Subcutaneous abdominal adipose tissue (tissue), 5 donors: ENCODE results near the gene MPRIP.
A peak's percentile ranks its signal among the peaks of the same experiment; 100 is the strongest.

ENCODE experiments used
- H3K27ac ChIP-seq: one replicate; pipeline ENCODE4 v1.7.0; 2013; ENCODE audit warnings: low read depth, mild to moderate bottlenecking, inconsistent platforms, low read length, moderate library complexity
- H3K27me3 ChIP-seq, 5 donors: one replicate each; pipeline ENCODE4 v1.7.0; 2013; ENCODE audit warnings: low read length in 5 of 5, inconsistent platforms in 1 of 5; ENCODE audit not compliant: control insufficient read depth in 5 of 5, insufficient read depth in 4 of 5
- H3K36me3 ChIP-seq, 5 donors: one replicate each; pipeline ENCODE4 v1.7.0; 2013; ENCODE audit warnings: low read length in 5 of 5; ENCODE audit not compliant: control insufficient read depth in 5 of 5, insufficient read depth in 5 of 5
- H3K4me1 ChIP-seq, 5 donors: one replicate each; pipeline ENCODE4 v1.7.0; 2013; ENCODE audit warnings: low read length in 5 of 5, mild to moderate bottlenecking in 3 of 5, moderate library complexity in 1 of 5; ENCODE audit not compliant: control insufficient read depth in 5 of 5, insufficient read depth in 5 of 5
- H3K4me3 ChIP-seq, 5 donors: one replicate each; pipeline ENCODE4 v1.7.0; 2013; ENCODE audit warnings: low read length in 5 of 5, low read depth in 1 of 5
- H3K9ac ChIP-seq, 5 donors: one replicate each; pipeline ENCODE4 v1.7.0; 2013; ENCODE audit warnings: low read length in 5 of 5, mild to moderate bottlenecking in 4 of 5, moderate library complexity in 3 of 5
- H3K9me3 ChIP-seq, 5 donors: one replicate each; pipeline ENCODE4 v1.7.0; 2013; ENCODE audit warnings: low read length in 5 of 5; ENCODE audit not compliant: control insufficient read depth in 5 of 5
- donor health status: healthy.
- donor health status: healthy.
- donor health status: healthy.
- donor health status: healthy.
- donor health status: healthy.

The MPRIP gene

DNA sequence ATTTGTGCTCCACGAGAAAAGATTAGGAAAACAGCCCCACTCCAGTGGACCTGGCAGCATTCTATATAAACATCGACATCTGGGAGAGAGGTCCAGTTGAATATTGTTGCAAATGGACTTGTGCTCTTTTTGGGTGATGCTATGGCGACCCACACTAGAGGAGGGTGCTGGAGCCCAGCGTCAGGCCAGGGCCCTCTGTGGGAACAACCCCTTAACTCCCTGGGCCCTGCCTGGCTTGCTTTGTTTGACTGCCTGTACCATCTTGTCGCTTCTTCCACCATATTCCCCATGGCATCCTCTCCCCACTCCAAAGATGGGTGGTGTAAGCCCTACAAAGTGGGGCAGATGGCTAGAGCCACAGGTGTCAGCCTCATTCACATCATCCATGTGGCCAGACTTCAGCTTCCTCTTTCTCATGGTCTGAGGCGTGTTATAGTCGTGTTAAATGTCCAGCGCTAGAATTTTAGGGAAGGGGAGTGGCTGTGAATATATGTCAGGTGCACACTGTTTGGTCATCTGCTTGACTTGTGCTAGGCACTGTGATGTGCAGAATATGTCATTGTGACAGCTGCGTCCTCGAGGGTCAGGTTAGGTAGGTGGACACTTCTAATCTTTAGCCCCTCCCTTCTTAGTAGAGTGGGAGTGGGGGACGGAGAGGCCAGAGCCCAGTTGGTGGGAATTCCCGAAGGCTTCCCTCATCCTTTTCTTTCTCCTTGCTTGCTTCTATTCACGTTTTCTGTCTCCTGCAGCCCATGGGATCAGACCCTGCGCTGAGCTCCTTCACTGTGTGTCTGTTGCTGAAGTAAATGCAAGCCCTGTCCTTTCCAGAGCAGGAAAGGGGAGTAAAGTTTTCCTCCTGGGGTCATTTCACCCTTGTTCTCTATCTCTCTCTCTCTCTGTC lies 49.8 kb downstream of the MPRIP start:
- Histone ChIP-seq H3K27me3 (no peaks in the 10 kb centered on the region), H3K36me3 (peaks cover 0 to 33% (median 21%) of the 10 kb centered on the region in 5 donors), H3K4me3 (no peak overlapping the region), H3K27ac (no peak overlapping the region), H3K4me1 (peaks cover 9 to 47% (median 43%) of the 10 kb centered on the region in 5 donors), H3K9ac (no peak overlapping the region), H3K9me3 (no peaks in the 10 kb centered on the region)

DNA sequence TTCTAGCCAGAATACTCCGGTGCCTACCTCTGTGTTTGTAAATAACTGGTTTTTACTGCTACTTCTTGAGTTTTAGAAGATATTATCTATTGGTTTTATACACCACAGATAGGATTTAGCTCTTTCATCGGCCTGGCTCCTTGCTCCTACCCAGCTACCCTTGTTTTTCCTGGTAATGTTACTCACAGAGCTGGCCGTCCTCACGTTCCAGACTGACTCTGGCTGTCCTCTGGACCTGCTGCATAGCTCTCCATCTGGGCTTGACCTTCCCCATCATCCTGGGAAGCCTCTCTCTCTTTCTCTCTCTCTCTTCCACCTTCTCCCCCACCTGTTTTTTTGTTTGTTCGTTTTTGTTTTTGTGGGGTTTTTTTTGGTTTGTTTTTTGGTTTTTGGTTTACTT lies 51.5 kb downstream of the MPRIP start:
- no peaks in the 10 kb centered on the region for H3K27me3 ChIP-seq
- no peaks in the 10 kb centered on the region for H3K9me3 ChIP-seq
- peak overlapping the region; percentile 55 for H3K27ac ChIP-seq
- peaks cover 11 to 64% (median 48%) of the 10 kb centered on the region in 5 donors for H3K4me1 ChIP-seq
- no peak overlapping the region for H3K4me3 ChIP-seq
- peaks cover 0 to 24% (median 13%) of the 10 kb centered on the region in 5 donors for H3K36me3 ChIP-seq
- H3K9ac ChIP-seq: no peak overlapping the region

DNA sequence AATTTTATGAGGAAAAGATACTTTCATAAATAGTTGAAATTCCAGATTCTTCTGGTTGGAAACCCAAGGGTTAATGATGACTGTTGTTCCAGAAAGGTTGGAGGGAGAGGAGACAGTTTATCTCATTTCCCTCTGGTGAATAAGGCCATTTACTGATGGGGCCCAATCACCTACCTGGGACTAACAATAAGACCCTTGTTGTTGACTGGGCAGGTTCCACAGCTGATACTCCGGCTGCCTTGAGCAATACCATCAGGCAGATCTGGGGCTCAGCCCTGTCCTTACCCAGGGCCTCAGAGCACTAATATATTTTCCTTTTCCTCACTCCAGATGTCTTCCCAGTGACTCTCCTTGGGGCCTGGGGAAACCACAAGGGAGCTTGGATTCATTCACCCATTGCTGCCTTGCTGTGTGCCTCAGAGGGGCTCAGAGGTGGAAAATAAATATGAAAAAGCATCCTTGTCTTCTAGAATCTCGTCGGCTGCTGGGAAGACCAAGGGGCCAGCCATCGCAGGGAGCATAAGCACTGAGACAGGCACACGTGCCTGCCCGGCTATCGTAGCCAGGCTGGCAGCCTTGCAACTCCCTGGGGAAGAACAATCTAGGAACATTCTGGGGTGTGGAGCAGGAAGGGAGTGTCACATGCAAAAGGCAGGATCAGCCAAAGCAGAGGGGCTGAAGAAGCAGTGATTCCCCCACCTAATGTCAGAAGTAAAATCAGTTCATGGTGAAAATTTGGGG lies 54.4 kb downstream of the MPRIP start:
- Histone ChIP-seq H3K4me3 (no peak overlapping the region), H3K36me3 (peaks cover 0 to 3% (median 0%) of the 10 kb centered on the region in 5 donors), H3K27ac (no peak overlapping the region), H3K4me1 (peaks cover 11 to 69% (median 51%) of the 10 kb centered on the region in 5 donors), H3K9ac (no peak overlapping the region), H3K27me3 (no peaks in the 10 kb centered on the region), H3K9me3 (no peaks in the 10 kb centered on the region)

DNA sequence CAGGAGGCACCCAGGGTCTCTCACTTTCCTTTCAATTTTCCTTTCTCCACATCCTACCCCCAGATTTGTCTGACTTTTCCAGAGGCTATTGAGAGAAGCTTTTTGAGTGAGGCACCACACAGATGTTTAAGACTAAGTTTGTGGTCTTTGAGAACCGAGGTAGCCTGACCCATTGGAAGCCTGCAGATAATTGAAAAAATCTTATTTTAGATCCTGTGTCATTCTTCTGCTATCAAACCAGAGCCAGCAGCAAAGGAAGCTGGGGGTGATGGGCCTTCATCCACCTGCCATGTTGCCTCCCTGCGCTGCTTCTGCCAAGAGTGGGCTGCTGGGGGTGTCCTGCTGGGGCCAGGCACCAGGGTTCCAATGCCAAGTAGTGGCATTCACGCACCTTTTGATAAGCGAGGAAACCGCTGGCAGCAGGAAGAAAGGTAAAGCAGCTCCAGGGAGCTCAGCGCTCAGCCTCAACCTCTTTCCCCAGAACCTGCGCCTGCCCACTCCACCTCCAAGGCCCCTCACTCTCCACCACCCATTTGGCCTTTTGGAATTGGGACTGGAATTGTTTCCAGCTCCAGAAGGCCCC lies 55.6 kb downstream of the MPRIP start:
- H3K27ac ChIP-seq: peak overlapping the region; percentile 32
- no peaks in the 10 kb centered on the region for H3K9me3 ChIP-seq
- H3K9ac ChIP-seq: peak overlapping the region in 2 of 5 donors; percentile 15 to 53
- H3K4me1 ChIP-seq: peaks cover 13 to 69% (median 53%) of the 10 kb centered on the region in 5 donors
- peaks cover 0 to 8% (median 5%) of the 10 kb centered on the region in 5 donors for H3K36me3 ChIP-seq
- no peaks in the 10 kb centered on the region for H3K27me3 ChIP-seq
- H3K4me3 ChIP-seq: no peak overlapping the region

DNA sequence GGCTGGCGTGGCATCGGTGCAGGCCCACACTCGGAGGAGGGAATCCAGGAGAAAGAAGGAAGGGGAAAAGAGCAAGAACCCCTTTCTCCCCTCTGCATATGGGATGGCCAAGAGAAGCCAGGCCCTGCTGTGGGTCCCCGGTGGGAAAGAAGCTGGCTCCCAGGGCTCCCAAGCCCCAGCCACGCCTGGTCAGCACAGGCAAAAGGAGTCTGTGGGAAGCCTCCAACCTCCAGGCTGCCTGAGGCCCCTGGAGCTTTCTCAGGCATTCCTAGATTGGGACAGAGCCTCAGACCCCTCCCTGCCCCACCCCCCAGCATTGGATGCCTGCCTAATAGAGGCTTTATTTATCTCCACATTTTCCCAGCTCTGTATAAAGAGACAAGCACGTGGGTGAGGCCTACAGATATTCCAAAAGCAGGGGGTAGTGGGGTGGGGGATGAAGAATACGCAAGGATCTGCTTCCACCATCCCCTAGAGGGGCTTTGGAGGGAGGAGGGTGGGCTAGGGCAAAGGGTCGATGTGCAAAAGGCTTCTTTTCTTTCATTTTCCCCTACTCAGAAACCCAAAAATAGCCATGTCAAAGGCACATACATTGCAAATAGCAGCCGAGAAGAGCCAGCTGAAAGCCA lies 56.4 kb downstream of the MPRIP start:
- H3K36me3 ChIP-seq: peaks cover 0 to 8% (median 5%) of the 10 kb centered on the region in 5 donors
- H3K9me3 ChIP-seq: no peaks in the 10 kb centered on the region
- H3K27me3 ChIP-seq: no peaks in the 10 kb centered on the region
- peak overlapping the region in 3 of 5 donors; percentile 2 to 53 (median 15) for H3K9ac ChIP-seq
- H3K4me1 ChIP-seq: peaks cover 13 to 67% (median 45%) of the 10 kb centered on the region in 5 donors
- H3K4me3 ChIP-seq: no peak overlapping the region
- peak overlapping the region; percentile 32 for H3K27ac ChIP-seq

- Histone ChIP-seq H3K9me3 (no peaks in the 10 kb centered on the region), H3K27ac (no peak overlapping the region), H3K9ac (no peak overlapping the region)
These were observed 59.9 kb downstream of the MPRIP start for GRCh38 chr17:17102176-17102575.

DNA sequence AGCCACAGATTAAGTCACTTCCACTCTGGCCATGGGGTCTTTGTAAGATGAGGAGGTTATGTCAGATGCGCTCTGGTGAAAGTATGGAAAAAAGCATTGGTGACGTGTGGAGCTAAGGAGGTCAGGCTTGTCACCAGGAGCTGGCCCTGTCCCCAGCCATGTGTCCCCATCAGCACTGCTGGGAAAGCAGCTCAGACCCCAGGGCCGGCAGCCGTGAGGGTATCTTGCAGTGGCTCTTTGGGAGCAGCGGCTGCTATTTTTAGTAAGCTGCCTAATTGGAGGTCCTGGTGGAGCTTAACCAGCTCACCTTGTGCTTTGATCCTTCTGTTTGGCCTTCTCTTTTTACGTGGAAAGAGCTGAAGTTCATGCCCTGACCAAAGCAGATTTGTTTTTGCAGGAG lies 60.9 kb downstream of the MPRIP start:
- Histone ChIP-seq H3K36me3 (peaks cover 0 to 9% (median 5%) of the 10 kb centered on the region in 5 donors), H3K4me3 (no peak overlapping the region), H3K27ac (no peak overlapping the region), H3K9me3 (no peaks in the 10 kb centered on the region), H3K27me3 (no peaks in the 10 kb centered on the region), H3K9ac (no peak overlapping the region), H3K4me1 (peaks cover 20 to 60% (median 41%) of the 10 kb centered on the region in 5 donors)

More at GRCh38 chr17:17102176-17102575, 59.9 kb downstream of the MPRIP start:
- H3K36me3 ChIP-seq: peaks cover 0 to 11% (median 5%) of the 10 kb centered on the region in 5 donors
- H3K27me3 ChIP-seq: no peaks in the 10 kb centered on the region
- H3K4me3 ChIP-seq: no peak overlapping the region
- H3K4me1 ChIP-seq: peaks cover 11 to 60% (median 41%) of the 10 kb centered on the region in 5 donors

- H3K9ac ChIP-seq: no peak overlapping the region
- H3K36me3 ChIP-seq: peaks cover 0 to 8% (median 5%) of the 10 kb centered on the region in 5 donors
- H3K4me3 ChIP-seq: no peak overlapping the region
- no peaks in the 10 kb centered on the region for H3K9me3 ChIP-seq
- no peaks in the 10 kb centered on the region for H3K27me3 ChIP-seq
- H3K27ac ChIP-seq: no peak overlapping the region
- peaks cover 24 to 60% (median 41%) of the 10 kb centered on the region in 5 donors for H3K4me1 ChIP-seq
These were observed 61.8 kb downstream of the MPRIP start for GRCh38 chr17:17104036-17104435.

- Histone ChIP-seq H3K4me1 (peaks cover 26 to 60% (median 43%) of the 10 kb centered on the region in 5 donors), H3K4me3 (no peak overlapping the region), H3K9ac (no peak overlapping the region), H3K27ac (no peak overlapping the region), H3K27me3 (no peaks in the 10 kb centered on the region), H3K36me3 (peaks cover 0 to 8% (median 5%) of the 10 kb centered on the region in 5 donors), H3K9me3 (no peaks in the 10 kb centered on the region)
These were observed 62.2 kb downstream of the MPRIP start for GRCh38 chr17:17104494-17104893.
